SK-N-SH (cell line): Measurements from ENCODE around the gene PCYOX1L.

Experiments used
- CTCF ChIP-seq: fragments of 200-600 bp; sonication (generic); IDR thresholded peaks from 2 replicates; pipeline ENCODE4 v1.6.1; 2017; ENCODE audit warnings: antibody characterized with exemption, mild to moderate bottlenecking, moderate library complexity
- ELF1 ChIP-seq: IDR thresholded peaks from 2 replicates; pipeline ENCODE4 v1.4.0; 2012
- EP300 ChIP-seq, 2 experiments: IDR thresholded peaks; 2 replicates each; pipeline versions ENCODE4 v1.4.0 to v1.6.1; 2012; ENCODE audit warnings: borderline replicate concordance in 1 of 2, low read depth in 1 of 2, low read length in 1 of 2
- FOSL2 ChIP-seq: IDR thresholded peaks from 2 replicates; pipeline ENCODE4 v1.4.0; 2012; ENCODE audit warnings: low read depth, mild to moderate bottlenecking, moderate library complexity, borderline replicate concordance
- FOXJ3 ChIP-seq: sonication (generic); formaldehyde crosslinking; IDR thresholded peaks from 2 replicates; pipeline ENCODE4 v1.5.1; 2020; ENCODE audit warnings: mild to moderate bottlenecking, missing genetic modification reagents
- GABPA ChIP-seq: IDR thresholded peaks from 2 replicates; pipeline ENCODE4 v1.4.0; 2012; ENCODE audit warnings: low read depth, mild to moderate bottlenecking
- MAX ChIP-seq: IDR thresholded peaks from 2 replicates; pipeline ENCODE4 v1.4.0; 2012; ENCODE audit warnings: low read depth
- POLR2AphosphoS5 ChIP-seq: IDR thresholded peaks from 2 replicates; pipeline ENCODE4 v1.6.1; 2012; ENCODE audit warnings: low read depth, low read length
- RFX5 ChIP-seq: IDR thresholded peaks from 2 replicates; pipeline ENCODE4 v1.6.1; 2012; ENCODE audit warnings: mild to moderate bottlenecking, improper control_type of control experiment, low read length
- TEAD4 ChIP-seq: IDR thresholded peaks from 2 replicates; pipeline ENCODE4 v1.4.0; 2012; ENCODE audit warnings: mild to moderate bottlenecking, borderline replicate concordance; ENCODE audit not compliant: insufficient read depth
- USF2 ChIP-seq: fragments of 150-350 bp; IDR thresholded peaks from 2 replicates; pipeline ENCODE4 v1.6.1; 2017; ENCODE audit warnings: antibody characterized with exemption, low read length, low read depth, borderline replicate concordance
- ZBTB33 ChIP-seq: IDR thresholded peaks from 2 replicates; pipeline ENCODE4 v1.4.0; 2012; ENCODE audit warnings: low read depth, borderline replicate concordance

- TF ChIP-seq CTCF, result no peak
- TF ChIP-seq MAX, result no peak
- no peak for TF ChIP-seq GABPA
- no peak for TF ChIP-seq EP300 (IDR thresholded peaks at IDR 0.05; ENCODE audit: borderline replicate concordance in 1 of 2, low read depth in 1 of 2, low read length in 1 of 2)
- TF ChIP-seq FOXJ3 (CRISPR knock-in tag), result no peak
- no peak for TF ChIP-seq POLR2AphosphoS5
- TF ChIP-seq TEAD4, result no peak
- no peak for TF ChIP-seq FOSL2
- no peak for TF ChIP-seq ELF1
- no peak for TF ChIP-seq USF2
- TF ChIP-seq ZBTB33, result no peak
- no peak for TF ChIP-seq RFX5
Observed at GRCh38 chr5:149314571-149315111, 43.2 kb upstream of the PCYOX1L start.
